ENCODE measurements around the gene PHLDA2.

PHLDA2 gene

DNA sequence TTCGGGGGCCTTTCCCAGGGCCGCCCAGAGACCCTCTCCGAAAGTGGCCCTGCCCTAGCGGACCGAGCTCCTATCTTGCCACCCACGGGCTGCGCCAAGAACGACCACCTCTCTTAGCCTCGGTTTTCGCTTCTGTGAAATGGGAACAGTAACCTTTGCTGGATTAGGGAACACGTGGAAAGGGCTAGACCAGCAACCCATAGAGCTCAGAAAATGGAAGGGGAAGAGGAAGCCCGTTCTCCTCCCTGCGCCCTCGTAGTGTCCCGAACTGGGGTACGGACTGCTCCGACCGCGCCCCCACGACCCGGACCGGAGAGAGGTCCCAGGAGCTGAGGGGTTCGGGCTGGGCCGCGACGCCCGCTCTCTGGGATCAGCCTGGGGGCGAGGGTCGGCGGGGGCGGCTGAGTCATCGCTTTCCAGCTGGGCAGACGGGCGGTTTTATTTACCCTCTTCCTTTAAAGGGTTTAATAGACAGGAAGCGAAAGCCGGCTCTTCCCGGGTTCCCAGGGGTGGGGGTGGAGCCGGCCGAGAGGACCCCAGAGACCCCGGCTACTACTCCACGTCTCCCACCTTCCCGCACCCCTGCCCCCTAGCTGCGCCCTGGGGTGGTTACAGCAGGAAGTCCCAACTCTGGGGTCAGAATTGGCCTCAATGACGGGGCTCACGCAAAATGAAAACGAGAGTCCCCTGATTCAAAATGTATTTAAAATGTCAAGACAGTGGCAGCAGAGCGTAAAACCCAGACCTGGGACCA lies 907 bp upstream of the PHLDA2 start:
- DNase-seq (ENCODE audit: low spot score) = peak; percentile 35

DNA sequence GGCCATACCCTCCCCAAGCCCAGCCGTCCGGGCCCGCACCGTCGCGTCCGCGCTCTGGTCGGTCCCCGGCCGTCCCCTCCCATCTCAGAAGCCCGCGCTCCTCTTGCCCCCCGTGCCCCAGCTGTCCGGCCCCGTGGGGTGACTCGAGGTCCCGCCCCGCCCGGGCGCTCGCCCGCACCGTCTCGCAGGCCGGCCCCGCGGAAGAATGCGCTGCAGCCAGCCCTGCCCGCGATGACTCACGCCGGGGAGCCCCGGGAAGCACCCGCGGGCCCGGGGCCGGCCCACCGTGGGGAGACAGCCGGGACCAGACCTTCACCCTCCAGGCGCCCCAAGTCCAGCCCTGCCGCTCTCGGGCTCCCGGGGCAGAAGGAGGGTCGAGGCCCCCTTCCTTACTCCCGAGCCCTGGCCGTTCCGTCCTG lies 320 bp upstream of the PHLDA2 start:
- DNase-seq (ENCODE audit: low spot score) = peak; percentile 58

DNA sequence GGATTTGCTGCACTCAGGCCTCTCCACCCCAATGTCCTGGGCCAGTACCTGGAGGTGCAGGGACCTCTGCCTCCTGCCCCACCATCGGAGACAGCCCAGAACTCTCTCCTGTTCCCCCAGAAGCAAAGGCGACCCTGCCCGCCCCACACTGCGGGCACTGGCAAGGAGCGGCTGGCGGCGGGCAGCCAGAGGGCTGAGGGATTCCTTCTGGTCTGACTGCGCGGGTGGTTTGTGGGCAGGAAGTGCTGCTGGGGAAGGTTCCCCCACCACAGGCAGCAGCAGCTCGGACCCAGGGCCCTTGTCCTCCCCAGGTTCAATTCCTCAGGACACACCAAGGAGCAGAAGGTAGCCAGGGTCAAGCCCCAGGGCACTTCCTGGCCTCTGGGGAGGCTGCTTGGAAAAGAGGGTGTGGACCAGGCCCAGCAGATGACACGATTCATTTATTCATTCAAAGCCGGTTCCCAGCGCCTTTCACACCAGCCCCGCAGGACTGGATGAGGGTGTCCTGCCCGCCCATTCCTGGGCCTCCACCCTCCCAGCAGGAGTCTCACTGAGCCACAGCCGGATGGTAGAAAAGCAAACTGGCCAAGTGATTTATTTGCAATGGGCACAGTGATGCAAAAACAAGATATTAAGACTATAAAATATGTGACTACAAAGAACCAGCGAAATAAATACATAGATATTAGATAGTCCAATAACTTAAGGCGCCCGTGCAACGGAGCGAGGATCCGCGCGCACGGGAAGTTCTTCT lies 1.2 kb downstream of the PHLDA2 start:
- peak; percentile 39 for DNase-seq (ENCODE audit: low spot score)

DNA sequence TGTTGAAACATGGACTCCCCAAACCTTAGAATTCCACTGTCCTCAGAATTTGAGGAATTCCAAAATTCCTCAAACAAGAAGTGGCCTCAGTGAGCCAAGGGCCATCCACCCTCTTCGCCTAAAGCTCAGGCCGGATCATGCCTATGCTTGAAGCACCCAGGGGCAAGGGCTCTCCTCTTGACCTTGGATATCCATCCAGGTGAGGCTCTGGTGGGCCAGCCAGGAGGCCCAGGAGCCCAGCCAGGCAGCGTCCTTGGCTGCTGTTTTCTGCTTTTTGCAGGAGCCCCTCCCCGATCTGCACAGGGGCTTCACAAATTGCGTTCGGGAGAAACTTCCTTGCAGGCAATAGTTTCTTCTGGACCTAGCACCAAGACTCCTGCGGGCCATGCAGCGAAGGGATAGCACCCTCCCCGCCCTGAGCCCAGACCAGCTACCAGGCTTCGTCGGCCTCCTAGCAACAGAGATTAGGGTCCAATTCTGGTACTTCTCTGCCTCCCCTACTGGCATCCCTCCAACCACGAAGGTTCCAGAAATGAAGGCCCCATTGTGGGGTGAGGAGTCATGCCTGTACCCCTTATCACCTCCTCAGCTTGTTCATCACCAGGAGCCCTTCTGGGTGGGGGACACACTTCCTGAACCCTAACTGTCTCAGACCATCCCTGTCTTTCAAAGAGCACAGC lies 2.0 kb downstream of the PHLDA2 start:
- DNase-seq (ENCODE audit: low spot score) = no peak

DNA sequence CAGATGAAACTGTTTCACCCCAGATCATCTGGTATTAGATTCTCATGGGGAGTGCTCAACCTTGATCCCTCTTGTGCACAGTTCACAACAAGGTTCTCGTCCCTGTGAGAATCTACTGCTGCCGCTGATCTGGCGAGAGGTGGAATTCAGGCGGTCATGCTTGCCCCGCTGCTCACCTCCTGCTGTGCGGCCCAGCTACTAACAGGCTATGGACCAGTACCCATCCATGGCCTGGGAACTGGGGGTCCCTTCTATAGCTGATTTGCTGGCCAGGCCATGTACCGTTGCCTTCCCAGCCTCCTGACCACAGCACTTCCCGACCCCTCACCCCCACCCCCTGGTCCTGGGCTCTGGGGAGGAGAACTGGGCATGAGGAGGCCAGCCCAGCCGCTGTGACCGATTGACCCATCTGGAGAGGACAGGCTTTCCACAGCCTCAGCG lies 2.6 kb downstream of the PHLDA2 start:
- no peak for DNase-seq (ENCODE audit: low spot score)

DNA sequence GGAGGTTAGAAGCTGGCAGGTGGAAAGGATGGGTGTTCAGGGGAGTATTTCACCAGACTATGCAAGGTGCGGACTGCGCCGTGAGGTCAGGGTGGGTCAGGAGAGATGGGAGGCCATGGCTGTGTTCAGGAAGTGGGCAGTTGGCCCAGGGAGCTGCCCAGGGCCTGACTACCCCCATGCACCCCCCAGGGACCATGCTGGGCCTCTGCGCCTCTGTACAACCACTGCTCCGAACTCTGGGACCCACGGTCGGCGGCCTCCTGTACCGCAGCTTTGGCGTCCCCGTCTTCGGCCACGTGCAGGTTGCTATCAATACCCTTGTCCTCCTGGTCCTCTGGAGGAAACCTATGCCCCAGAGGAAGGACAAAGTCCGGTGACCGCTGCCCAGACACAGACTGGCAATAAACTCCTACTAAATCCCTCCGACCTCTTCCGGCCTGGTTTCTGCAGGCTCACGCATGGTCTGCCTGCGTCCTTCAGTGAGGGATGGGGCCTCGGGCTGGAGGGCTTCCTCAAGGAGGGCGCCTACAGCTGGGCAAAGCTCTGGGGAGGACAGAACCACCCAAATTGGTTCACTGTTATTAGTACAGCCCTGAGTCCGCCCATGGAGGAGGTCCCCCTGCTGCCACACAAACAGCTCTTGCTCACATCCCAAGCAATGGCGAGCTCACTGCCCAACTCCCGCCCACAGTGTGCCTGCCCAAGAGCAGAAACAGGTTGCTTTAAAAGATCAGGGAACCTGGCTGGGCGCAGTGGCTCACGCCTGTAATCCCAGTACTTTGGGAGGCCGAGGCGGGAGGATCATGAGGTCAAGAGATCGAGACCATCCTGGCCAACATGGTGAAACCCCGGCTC lies 4.2 kb downstream of the PHLDA2 start:
- DNase-seq (ENCODE audit: low spot score) = no peak

DNA sequence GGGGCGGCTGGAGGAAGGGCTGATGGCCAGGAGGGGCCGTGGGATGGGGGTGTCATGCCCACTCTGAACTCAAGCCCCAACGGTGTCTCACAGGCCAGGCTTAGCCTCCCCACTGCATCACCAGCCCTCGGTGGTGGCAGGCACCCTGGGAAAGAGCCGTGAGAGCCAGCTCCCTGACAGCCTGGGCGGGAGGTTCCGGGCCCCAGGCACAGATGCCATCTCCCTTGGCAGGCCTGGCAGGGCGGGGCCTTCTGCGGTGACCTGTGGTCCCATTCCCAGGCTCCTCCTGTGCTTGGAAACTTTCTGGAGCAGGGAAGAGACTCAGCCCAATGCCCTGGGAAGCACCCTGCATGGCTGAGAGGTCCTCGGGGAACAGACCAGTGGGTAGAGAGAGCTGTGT lies 4.8 kb downstream of the PHLDA2 start:
- DNase-seq (ENCODE audit: low spot score) = no peak

DNA sequence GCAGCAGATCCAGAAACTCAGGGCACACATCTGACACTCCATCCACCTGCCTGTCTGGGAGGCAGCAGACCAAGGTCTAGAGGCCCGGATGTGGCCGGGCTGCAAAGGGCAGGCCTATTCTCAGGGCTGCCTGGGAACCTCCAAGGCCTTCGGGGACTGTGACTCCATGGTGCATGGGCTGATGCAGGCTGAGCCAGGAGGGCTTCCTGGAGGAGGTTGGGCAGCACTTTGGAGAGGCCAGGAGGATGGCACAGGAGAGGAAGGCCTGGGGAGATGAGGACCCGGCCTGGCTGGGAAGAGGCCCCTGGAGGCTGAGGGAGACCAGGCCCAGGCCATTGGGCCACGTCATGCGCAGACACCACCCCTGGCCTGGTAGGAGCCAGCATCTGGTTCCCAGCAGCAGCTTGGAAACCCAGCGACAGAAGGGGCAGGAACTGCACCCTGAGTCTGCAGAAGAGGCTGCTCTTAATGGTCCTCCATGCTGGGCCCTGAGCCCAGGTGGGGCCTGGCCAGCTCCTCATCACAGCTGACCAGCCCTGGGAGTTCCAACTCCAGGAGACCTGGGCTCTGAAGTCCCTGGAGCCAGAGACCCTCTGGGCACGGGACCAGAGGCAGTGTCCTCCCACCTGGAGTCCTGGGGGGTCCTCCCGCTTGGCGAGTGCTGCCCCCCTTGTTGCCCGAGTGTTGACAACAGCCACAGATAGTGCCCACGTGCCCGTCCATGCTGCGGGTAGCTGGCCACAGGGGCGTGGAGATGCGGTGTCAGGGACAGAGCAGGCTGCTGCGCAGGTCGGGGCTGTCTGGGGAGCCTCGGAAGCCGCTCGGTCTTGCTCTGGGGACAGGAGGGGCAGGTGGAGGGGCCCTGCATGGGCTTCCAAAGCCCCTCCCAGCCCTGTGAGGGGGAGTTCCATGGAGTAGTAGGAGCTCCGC lies 5.5 kb downstream of the PHLDA2 start:
- no peak for DNase-seq (ENCODE audit: low spot score)

DNA sequence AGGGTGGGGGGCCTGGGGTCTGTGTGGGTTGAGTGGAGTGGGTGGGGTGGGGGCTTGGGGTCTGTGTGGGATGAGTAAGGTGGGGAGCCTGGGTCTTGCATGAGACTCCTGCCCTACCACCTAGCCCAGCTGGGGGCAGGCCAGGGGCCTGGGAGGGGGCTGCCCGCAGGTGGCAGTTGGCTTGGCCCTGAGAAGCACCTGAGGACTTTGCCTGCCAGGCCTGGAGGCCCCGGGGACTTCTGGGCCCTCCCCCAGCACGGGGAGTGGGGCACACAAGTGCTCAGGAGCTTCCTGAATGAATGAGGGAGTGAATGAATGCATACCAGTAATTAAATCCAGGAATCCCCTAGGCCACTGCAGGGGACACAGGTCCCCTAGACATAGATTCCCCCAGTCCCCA lies 6.6 kb downstream of the PHLDA2 start:
- DNase-seq (ENCODE audit: low spot score) = no peak

DNA sequence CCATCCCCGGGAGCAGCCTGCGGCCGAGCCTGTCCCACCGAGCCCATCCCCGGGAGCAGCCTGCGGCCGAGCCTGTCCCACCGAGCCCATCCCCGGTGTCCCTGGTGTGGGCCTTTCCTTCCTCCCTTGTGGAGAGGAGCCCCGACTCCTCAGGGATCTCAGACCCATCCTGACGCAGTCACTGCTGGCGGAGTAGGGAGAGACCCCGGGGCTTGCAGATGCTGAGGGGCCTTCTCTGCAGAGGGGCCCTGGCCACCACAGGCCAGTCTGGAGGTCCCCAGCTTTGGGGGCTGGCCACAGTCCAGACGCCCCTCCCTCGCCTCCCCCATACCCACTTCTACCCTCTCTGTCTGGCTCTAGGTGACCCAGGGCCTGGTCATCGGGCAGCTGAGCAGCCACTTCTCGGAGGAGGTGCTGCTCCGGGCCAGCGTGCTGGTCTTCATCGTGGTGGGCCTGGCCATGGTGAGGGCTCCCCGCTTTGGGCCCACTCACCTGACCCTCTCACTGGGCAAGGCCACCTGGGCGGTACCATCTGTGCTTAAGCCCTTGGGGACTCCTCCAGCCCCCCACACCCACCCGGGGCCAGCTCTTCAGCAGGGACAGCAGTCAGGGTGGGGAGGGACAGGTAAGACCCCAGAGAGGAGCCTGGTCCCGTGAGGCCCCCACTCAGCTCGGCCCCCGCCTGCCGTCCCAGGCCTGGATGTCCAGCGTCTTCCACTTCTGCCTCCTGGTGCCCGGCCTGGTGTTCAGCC lies 7.3 kb downstream of the PHLDA2 start:
- DNase-seq (ENCODE audit: low spot score) = no peak

DNA sequence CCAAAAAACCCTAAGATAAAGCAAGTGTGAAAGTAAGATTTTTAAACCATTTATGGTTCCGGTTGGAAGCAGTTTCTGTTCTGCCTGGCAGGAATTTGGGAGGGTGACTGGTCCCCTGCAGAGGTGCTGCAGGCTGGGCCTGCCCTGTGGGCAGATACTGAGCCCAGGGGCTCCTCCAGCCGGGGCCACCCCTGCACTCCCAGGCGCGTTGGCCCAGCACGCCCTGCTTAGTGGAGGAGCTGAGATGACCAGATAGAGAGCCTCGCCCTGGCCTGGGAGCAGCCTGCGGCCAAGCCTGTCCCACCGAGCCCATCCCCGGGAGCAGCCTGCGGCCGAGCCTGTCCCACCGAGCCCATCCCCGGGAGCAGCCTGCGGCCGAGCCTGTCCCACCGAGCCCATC lies 8.0 kb downstream of the PHLDA2 start:
- DNase-seq (ENCODE audit: low spot score) = no peak

DNA sequence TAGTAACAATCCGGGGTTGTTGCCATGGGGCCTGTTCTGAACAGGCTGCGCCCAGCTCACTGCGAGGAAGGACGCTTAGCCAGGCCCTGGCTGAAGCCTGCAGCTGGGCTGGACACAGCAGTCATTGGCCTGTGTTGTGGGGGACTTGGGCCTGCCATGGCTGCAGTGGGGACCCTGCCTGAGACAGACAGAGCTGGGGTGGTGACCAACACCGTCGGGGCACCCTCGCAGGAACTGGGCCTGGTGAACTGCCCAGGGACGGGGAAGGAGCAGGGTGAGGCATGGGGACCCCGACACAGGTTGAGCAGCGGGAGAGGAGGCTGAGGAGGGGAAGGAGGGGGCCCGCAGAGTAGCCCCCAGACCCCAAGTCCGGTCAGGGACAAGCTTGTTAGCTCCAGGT lies 8.9 kb downstream of the PHLDA2 start:
- no peak for DNase-seq (ENCODE audit: low spot score)

DNA sequence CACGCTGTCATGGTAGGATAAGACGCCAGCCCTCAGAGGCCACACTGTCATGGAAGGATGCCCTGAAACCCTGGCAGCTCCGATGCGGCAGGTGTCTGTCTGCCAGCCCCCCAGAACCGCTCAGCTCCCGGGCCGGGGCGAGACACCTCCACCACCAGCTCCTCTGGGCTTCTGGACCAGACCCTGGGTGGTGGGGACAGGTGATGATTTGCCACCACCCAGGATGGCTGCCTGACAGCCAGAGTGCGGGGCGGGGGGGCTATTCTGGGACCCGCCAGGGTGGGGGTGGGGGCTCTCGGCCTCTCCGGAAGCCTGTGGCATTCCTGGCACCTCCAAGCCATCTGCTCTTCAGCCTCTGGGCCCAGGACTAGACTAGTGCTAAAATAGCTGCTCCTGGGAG lies 9.4 kb downstream of the PHLDA2 start:
- no peak for DNase-seq (ENCODE audit: low spot score)

DNA sequence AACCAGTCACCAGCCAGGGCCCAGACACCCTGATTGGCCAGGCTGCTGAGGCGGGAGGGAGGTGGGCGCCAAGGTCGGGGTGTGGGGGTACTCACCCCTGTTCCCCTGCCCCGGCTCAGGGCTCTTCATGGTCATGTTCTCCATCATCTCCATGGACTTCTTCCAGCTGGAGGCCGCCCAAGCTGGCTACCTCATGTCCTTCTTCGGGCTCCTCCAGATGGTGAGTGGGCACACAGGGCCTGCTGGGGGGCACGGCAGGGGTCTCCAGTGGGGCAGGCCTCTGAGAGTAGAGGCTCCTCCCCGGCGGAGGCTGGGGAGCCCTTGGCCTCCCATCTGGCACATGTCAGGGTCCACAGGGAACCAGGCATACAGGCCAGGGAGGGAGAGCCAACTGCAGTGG lies 10.0 kb downstream of the PHLDA2 start:
- DNase-seq (ENCODE audit: low spot score) = no peak

DNA sequence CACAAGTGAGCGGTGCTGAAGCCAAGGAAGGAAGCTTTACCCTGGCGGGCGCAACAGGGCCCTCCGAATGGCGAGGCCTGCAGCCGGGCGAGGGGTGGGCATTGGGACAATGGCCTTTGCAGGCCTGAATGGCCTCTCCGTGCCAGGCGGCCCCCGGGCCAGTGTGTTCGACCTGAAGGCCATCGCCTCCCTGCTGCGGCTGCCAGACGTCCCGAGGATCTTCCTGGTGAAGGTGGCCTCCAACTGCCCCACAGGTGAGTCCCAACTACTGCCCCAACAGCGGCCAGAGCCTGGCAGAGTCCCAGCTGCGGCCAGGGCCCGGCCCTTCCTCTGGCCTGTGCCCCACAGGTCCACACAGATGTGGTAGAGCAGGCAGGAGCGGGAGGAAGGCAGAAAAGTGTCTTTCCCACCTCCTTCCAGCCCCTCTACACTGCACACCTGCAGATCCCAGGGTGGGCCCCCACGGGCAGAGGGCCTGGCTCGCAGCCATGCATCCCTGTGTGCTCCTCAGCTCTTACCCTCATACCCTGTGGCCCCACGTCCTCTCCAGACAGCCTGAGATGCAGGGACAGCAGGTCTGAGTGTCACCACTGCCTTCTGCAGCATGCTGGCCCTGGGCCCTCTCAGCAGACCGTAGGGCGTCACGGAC lies 11.3 kb downstream of the PHLDA2 start:
- no peak for DNase-seq (ENCODE audit: low spot score)

DNA sequence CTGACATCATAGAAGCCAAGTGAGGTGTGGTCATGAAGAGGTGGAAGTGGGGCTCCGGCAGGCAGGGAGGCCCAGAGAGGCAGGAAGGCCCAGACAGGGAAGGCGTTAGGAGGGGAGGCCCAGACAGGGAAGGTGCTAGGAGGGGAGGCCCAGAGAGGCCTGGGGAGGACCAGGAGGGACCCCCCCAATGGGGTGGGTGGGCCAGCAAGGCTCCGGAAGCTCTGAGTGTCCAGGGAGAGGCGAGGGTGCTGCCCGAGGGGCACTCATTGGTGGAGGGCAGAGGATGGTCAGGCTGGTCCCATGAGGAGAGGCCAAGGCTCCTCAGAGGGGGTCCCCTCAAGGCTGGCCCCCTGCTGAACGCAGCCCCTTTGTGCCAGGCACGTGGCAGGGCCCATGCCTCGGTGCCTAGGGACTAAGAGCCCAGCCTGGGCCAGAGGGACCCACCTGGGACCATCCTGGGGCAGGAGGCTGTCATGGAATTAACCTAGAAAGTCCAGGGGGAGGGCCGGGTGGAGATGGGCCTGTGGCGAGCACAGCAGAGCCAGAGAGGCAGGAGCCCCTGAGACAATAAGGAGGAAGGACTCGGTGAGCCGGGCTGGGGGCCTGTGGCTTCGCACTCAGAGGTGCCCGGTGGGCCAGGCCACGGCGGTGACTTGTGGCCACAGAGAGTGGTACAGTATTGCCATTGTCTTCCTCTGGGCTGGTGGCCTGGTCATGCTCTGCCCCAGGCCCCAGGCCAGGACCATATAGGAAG lies 12.2 kb downstream of the PHLDA2 start:
- no peak for DNase-seq (ENCODE audit: low spot score)

DNA sequence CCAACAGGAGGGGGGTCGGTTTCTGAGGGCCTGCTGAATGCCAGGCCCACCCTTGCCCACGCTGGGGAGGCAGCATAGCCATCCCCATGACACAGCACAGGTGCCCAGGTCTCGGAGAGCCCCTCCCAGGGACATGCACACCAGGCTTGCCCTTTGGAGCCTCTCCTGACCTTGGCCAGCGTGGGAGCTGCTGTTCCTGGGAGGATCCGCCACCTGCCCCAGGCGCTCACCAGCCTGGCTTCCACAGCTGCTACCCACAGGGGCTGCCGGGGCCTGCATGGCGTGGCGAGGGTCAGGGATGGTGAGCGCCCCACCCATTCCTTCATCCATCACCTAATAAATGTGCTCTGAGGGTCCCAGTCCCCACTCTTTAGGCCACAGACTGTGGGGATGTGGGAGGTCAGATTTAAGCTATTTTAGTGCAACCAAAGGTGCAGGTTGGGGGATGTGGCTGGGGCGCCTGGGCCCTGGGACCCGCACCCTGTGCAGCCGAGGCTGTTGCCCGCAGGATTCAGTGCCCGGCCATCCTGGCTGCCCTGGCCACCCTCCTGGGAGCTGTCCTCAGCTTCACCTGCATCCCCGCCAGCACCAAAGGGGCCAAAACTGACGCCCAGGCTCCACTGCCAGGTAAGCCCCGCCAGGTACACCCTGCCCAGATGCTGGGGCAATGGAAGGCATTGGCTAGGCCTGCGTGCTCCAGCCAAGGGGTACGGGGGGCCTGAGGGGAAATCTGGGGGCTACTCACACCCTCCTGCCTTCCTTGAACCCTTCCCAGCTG lies 12.9 kb downstream of the PHLDA2 start:
- no peak for DNase-seq (ENCODE audit: low spot score)

DNA sequence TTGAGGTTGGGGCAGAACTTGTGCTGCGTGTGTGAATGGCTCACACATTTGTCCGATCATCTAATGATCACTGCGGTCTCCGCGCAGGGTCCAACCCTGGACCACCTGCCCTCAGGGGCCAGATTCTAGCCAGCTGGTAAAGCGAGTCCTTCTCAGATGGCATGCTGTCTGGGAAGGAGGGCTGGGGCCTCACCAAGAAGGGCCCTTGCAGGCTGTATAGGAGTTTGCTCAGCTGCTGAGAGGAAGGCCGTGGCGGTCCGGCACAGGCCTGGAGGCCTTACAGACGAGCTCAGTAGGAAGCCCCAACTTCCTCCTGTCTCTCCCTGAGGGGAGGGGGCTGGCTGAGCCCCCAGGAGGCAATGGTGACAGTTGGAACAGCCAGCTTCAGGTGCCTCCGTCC lies 13.7 kb downstream of the PHLDA2 start:
- DNase-seq (ENCODE audit: low spot score) = no peak

Data from COLO829 (cell line).